ENCODE results near the gene ADGRF4.

ADGRF4 gene

GRCh38 chr6:47713200-47713599 lies 14.8 kb downstream of the ADGRF4 start:
- no peaks in the 10 kb centered on the region for H3K4me1 ChIP-seq
- no peak overlapping the region for H3K27ac ChIP-seq
- H3K27me3 ChIP-seq = no peaks in the 10 kb centered on the region
- no peak for TF ChIP-seq Cebpa-rat (IDR thresholded peaks at IDR 0.05)
- H3K9ac ChIP-seq = no peak overlapping the region
- no peaks in the 10 kb centered on the region for H3K36me3 ChIP-seq
- no peaks in the 10 kb centered on the region for H4K20me1 ChIP-seq
- H3K4me2 ChIP-seq = no peak overlapping the region
- no peaks in the 10 kb centered on the region for H3K9me3 ChIP-seq
- no peak overlapping the region for H3K4me3 ChIP-seq

- no peaks in the 10 kb centered on the region for H4K20me1 ChIP-seq
- no peaks in the 10 kb centered on the region for H3K9me3 ChIP-seq
- H3K9ac ChIP-seq = no peak overlapping the region
- H3K36me3 ChIP-seq = no peaks in the 10 kb centered on the region
- no peak overlapping the region for H3K4me3 ChIP-seq
- H3K27me3 ChIP-seq = no peaks in the 10 kb centered on the region
- H3K27ac ChIP-seq = no peak overlapping the region
- H3K4me2 ChIP-seq = no peak overlapping the region
- no peaks in the 10 kb centered on the region for H3K4me1 ChIP-seq
- TF ChIP-seq Cebpa-rat (IDR thresholded peaks at IDR 0.05) = no peak
These were observed 16.4 kb downstream of the ADGRF4 start for GRCh38 chr6:47714802-47715201.

DNA sequence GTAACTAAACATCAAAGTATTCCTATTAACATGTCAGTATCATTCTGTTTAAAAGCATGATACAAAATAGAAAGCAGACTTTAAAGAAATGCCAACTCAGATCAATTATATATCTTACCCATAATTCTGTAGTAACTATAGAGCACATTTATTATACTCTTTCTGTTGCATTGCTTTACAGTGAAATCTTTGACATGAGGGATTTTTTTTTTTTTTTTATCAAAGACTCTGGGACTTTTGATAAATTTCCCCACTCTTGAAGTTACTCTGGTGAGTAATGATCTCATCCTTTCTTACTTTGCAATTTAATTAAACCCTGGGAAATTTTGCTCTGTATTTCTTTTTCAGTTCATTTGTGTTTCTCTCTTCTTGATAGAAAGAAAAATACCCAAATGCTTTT lies 17.4 kb downstream of the ADGRF4 start:
- TF ChIP-seq Cebpa-rat (IDR thresholded peaks at IDR 0.05) = no peak
- H3K9ac ChIP-seq = no peak overlapping the region
- no peaks in the 10 kb centered on the region for H3K9me3 ChIP-seq
- no peak overlapping the region for H3K4me2 ChIP-seq
- H3K27ac ChIP-seq = no peak overlapping the region
- no peaks in the 10 kb centered on the region for H4K20me1 ChIP-seq
- H3K4me1 ChIP-seq = no peaks in the 10 kb centered on the region
- no peaks in the 10 kb centered on the region for H3K27me3 ChIP-seq
- no peaks in the 10 kb centered on the region for H3K36me3 ChIP-seq
- no peak overlapping the region for H3K4me3 ChIP-seq

- Histone ChIP-seq H3K27me3 (no peaks in the 10 kb centered on the region), H3K9ac (no peak overlapping the region), H4K20me1 (no peaks in the 10 kb centered on the region), H3K4me1 (no peaks in the 10 kb centered on the region), H3K4me2 (no peak overlapping the region), H3K9me3 (no peaks in the 10 kb centered on the region), H3K4me3 (no peak overlapping the region), H3K36me3 (no peaks in the 10 kb centered on the region), H3K27ac (no peak overlapping the region)
- no peak for TF ChIP-seq Cebpa-rat (IDR thresholded peaks at IDR 0.05)
These were observed 17.8 kb downstream of the ADGRF4 start for GRCh38 chr6:47716207-47716606.

DNA sequence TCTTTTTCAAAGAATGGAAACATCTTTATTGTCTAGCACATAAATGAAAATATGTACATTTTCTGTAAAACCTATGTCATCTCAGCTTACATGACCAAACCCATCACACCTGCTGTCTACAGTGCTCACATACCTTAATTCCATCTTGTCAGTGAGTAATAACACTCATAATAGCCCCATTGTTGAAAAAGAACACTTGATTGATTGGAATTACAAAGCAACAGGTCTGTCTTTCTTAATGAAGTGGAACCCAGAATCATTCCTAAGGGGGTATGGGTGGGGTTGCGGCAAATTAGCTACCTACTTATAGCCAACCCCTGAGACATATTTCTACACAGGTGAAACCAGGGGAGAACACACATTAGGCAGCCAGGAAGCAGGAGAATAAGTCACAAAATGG lies 20.2 kb downstream of the ADGRF4 start:
- H3K4me1 ChIP-seq = no peaks in the 10 kb centered on the region
- H3K4me2 ChIP-seq = no peak overlapping the region
- H3K9me3 ChIP-seq = no peaks in the 10 kb centered on the region
- H3K27ac ChIP-seq = no peak overlapping the region
- H3K36me3 ChIP-seq = no peaks in the 10 kb centered on the region
- no peaks in the 10 kb centered on the region for H3K27me3 ChIP-seq
- no peaks in the 10 kb centered on the region for H4K20me1 ChIP-seq
- no peak overlapping the region for H3K9ac ChIP-seq
- TF ChIP-seq Cebpa-rat (IDR thresholded peaks at IDR 0.05) = no peak
- no peak overlapping the region for H3K4me3 ChIP-seq

GRCh38 chr6:47721189-47721588 lies 22.8 kb downstream of the ADGRF4 start:
- Histone ChIP-seq H4K20me1 (no peaks in the 10 kb centered on the region), H3K4me3 (no peak overlapping the region), H3K9me3 (no peaks in the 10 kb centered on the region), H3K4me1 (no peaks in the 10 kb centered on the region), H3K36me3 (no peaks in the 10 kb centered on the region), H3K27ac (no peak overlapping the region), H3K9ac (no peak overlapping the region), H3K4me2 (no peak overlapping the region), H3K27me3 (no peaks in the 10 kb centered on the region)
- TF ChIP-seq Cebpa-rat (IDR thresholded peaks at IDR 0.05) = no peak

- Histone ChIP-seq H3K4me2 (no peak overlapping the region), H3K27me3 (no peaks in the 10 kb centered on the region), H4K20me1 (no peaks in the 10 kb centered on the region), H3K36me3 (no peaks in the 10 kb centered on the region), H3K9ac (no peak overlapping the region), H3K9me3 (no peaks in the 10 kb centered on the region), H3K4me1 (no peaks in the 10 kb centered on the region), H3K27ac (no peak overlapping the region), H3K4me3 (no peak overlapping the region)
- TF ChIP-seq Cebpa-rat (IDR thresholded peaks at IDR 0.05) = no peak
These were observed 23.8 kb downstream of the ADGRF4 start for GRCh38 chr6:47722194-47722593.

- Histone ChIP-seq H3K27ac (no peak overlapping the region), H3K9ac (no peak overlapping the region), H3K4me1 (no peaks in the 10 kb centered on the region), H3K27me3 (no peaks in the 10 kb centered on the region), H3K36me3 (no peaks in the 10 kb centered on the region), H3K4me2 (no peak overlapping the region), H3K9me3 (peaks cover 6% of the 10 kb centered on the region; the same call in 1 of the 2 replicates), H3K4me3 (no peak overlapping the region), H4K20me1 (no peaks in the 10 kb centered on the region)
- no peak for TF ChIP-seq Cebpa-rat (IDR thresholded peaks at IDR 0.05)
These were observed 25.9 kb downstream of the ADGRF4 start for GRCh38 chr6:47724300-47724699.

- peaks cover 6% of the 10 kb centered on the region; the same call in 1 of the 2 replicates for H3K9me3 ChIP-seq
- no peaks in the 10 kb centered on the region for H3K4me1 ChIP-seq
These were observed 29.0 kb downstream of the ADGRF4 start for GRCh38 chr6:47727391-47727790.

GRCh38 chr6:47729019-47729418 lies 30.6 kb downstream of the ADGRF4 start:
- Histone ChIP-seq H3K27ac (no peak overlapping the region), H3K9me3 (peaks cover 6% of the 10 kb centered on the region; the same call in 1 of the 2 replicates), H3K36me3 (no peaks in the 10 kb centered on the region), H3K4me3 (no peak overlapping the region), H3K4me1 (no peaks in the 10 kb centered on the region), H3K4me2 (no peak overlapping the region), H3K9ac (no peak overlapping the region), H4K20me1 (no peaks in the 10 kb centered on the region), H3K27me3 (no peaks in the 10 kb centered on the region)
- TF ChIP-seq Cebpa-rat (IDR thresholded peaks at IDR 0.05) = no peak

More at GRCh38 chr6:47727391-47727790, 29.0 kb downstream of the ADGRF4 start:
- H3K27ac ChIP-seq = no peak overlapping the region
- H3K36me3 ChIP-seq = no peaks in the 10 kb centered on the region
- H3K4me2 ChIP-seq = no peak overlapping the region
- H4K20me1 ChIP-seq = no peaks in the 10 kb centered on the region
- no peak for TF ChIP-seq Cebpa-rat (IDR thresholded peaks at IDR 0.05)
- H3K9ac ChIP-seq = no peak overlapping the region
- H3K4me3 ChIP-seq = no peak overlapping the region
- H3K27me3 ChIP-seq = no peaks in the 10 kb centered on the region

DNA sequence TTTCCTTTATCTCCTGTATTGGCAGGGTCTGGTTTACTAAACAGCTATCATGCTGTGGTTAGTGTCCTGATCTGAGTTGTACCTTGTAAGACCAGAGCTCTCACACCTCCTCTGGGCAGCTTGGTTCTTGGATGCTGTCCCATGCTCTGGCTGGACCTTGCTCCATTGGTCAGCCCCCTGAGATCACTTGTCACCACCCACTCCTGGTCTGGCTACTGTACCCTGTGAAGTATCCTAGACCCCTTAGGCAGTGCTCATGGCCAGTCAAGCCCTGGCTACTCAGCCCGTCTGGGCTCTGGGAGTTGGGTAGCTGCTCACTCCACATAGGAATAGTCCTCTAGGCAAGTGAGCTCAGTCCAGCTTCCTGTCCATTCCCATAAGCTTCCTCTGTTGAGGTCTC lies 31.1 kb downstream of the ADGRF4 start:
- no peaks in the 10 kb centered on the region for H3K27me3 ChIP-seq
- no peak overlapping the region for H3K27ac ChIP-seq
- H3K4me1 ChIP-seq = no peaks in the 10 kb centered on the region
- H3K4me3 ChIP-seq = no peak overlapping the region
- H3K9ac ChIP-seq = no peak overlapping the region
- no peak overlapping the region for H3K4me2 ChIP-seq
- no peak for TF ChIP-seq Cebpa-rat (IDR thresholded peaks at IDR 0.05)
- H4K20me1 ChIP-seq = no peaks in the 10 kb centered on the region
- H3K36me3 ChIP-seq = no peaks in the 10 kb centered on the region
- peaks cover 6% of the 10 kb centered on the region; the same call in 1 of the 2 replicates for H3K9me3 ChIP-seq
